ENCODE measurements around the gene PDSS2.

GRCh38 chr6:107272246-107272645 is 187.1 kb downstream of the PDSS2 start:
- TF ChIP-seq POLR2A (IDR thresholded peaks at IDR 0.05) (no peak), CTCF (IDR thresholded peaks at IDR 0.05) (no peak)
